Lung (tissue), 12 donors: Measurements from ENCODE around the gene SEMA3C. TPM values are rescaled to one million over a fixed set of nuclear protein-coding genes. Genes with fewer than 3 reads are reported as not detected.
A peak's percentile ranks its signal among the peaks of the same experiment; 100 is the strongest.

ENCODE experiments used
- ATAC-seq: fragments of 200-7000 bp; cut with Tn5 transposase; one replicate; pipeline ENCODE4 v1.9.1; 2020; ENCODE audit warnings: moderate number of reproducible peaks; ENCODE audit not compliant: insufficient read depth, low FRiP score
- DNase-seq, 3 donors: peaks; one replicate each; pipeline ENCODE4 v3.0.0-alpha.2; 2013 to 2017
- H3K27ac ChIP-seq, 2 donors: one replicate each; pipeline ENCODE4 v1.5.1; 2013; ENCODE audit warnings: mild to moderate bottlenecking in 2 of 2, moderate library complexity in 2 of 2, control low read depth in 1 of 2, inconsistent platforms in 1 of 2, low read depth in 1 of 2, low read length in 1 of 2
- H3K27me3 ChIP-seq, 3 donors: one replicate each; pipeline ENCODE4 v1.5.1; 2013; ENCODE audit warnings: low read length in 2 of 3; ENCODE audit not compliant: control insufficient read depth in 3 of 3, insufficient read depth in 3 of 3
- H3K36me3 ChIP-seq, 4 donors: one replicate each; pipeline ENCODE4 v1.5.1; 2013; ENCODE audit warnings: low read length in 4 of 4, mild to moderate bottlenecking in 1 of 4, moderate library complexity in 1 of 4; ENCODE audit not compliant: control insufficient read depth in 4 of 4, insufficient read depth in 4 of 4
- H3K4me1 ChIP-seq, 5 donors: one replicate each; pipeline ENCODE4 v1.5.1; 2013; ENCODE audit warnings: low read length in 5 of 5, mild to moderate bottlenecking in 2 of 5, moderate library complexity in 1 of 5; ENCODE audit not compliant: control insufficient read depth in 5 of 5, insufficient read depth in 5 of 5
- H3K4me3 ChIP-seq: one replicate; pipeline ENCODE4 v1.5.1; 2013; ENCODE audit warnings: mild to moderate bottlenecking, control low read depth, moderate library complexity
- H3K9ac ChIP-seq, 2 donors: one replicate each; pipeline ENCODE4 v1.5.1; 2013; ENCODE audit warnings: low read length in 2 of 2, control low read depth in 1 of 2; ENCODE audit not compliant: insufficient read depth in 1 of 2
- H3K9me3 ChIP-seq, 4 donors: one replicate each; pipeline ENCODE4 v1.5.1; 2013; ENCODE audit warnings: low read length in 3 of 4, mild to moderate bottlenecking in 1 of 4, moderate library complexity in 1 of 4; ENCODE audit not compliant: control insufficient read depth in 4 of 4, insufficient read depth in 3 of 4
- WGBS, 2 donors: extraction: QIAGEN DNeasy Blood & Tissue Kit; methylation state at CpG; one replicate each; pipeline ENCODE4 v1.1.7; 2013; 5-methylcytosine and 5-hydroxymethylcytosine counted together
- polyA plus RNA-seq, 2 donors: library from polyadenylated mRNA; stranded (reverse); fragments of 200-250 nt; gene quantifications; one replicate each; pipeline ENCODE4 v1.2.1, GENCODE V29; 2013
- total RNA-seq, 2 donors: library from RNA; depleted of rRNA in 1 of 2; stranded (reverse); fragments of >200 nt in 1 of 2; gene quantifications; one replicate each; pipeline ENCODE4 v1.2.1, GENCODE V29; 2014 to 2021
- TF ChIP-seq, protein P1 (sequence below): IDR thresholded peaks from 2 replicates; pipeline ENCODE4 v1.5.1; 2012; ENCODE audit warnings: mild to moderate bottlenecking; ENCODE audit errors: control extremely low read depth, extremely low read depth
- donor health status: control.
- donor health status: control.
- donor health status: Bipolar disorder and iron deficiency.
- donor health status: healthy.
- donor health status: DM: yes; HTN: yes; CAD: no.

SEMA3C gene
- total and polyA plus RNA-seq, 4 donors: 6.9 to 87.2 (median 33.7) TPM

GRCh38 chr7:80830010-80830409, 88.8 kb downstream of the SEMA3C start:
- Histone ChIP-seq H3K36me3 (no peaks in the 10 kb centered on the region), H3K27ac (peak overlapping the region in 1 of 2 donors; percentile 33), H3K4me3 (no peak overlapping the region), H3K27me3 (no peaks in the 10 kb centered on the region), H3K9me3 (no peaks in the 10 kb centered on the region), H3K4me1 (peaks cover 0 to 18% (median 0%) of the 10 kb centered on the region in 5 donors), H3K9ac (no peak overlapping the region)
- DNase-seq (no peak), ATAC-seq (no peak)
- WGBS, 2 donors: 33 to 53% methylated on average over 1 of the region's 1 CpG
- TF ChIP-seq, protein P1, sequence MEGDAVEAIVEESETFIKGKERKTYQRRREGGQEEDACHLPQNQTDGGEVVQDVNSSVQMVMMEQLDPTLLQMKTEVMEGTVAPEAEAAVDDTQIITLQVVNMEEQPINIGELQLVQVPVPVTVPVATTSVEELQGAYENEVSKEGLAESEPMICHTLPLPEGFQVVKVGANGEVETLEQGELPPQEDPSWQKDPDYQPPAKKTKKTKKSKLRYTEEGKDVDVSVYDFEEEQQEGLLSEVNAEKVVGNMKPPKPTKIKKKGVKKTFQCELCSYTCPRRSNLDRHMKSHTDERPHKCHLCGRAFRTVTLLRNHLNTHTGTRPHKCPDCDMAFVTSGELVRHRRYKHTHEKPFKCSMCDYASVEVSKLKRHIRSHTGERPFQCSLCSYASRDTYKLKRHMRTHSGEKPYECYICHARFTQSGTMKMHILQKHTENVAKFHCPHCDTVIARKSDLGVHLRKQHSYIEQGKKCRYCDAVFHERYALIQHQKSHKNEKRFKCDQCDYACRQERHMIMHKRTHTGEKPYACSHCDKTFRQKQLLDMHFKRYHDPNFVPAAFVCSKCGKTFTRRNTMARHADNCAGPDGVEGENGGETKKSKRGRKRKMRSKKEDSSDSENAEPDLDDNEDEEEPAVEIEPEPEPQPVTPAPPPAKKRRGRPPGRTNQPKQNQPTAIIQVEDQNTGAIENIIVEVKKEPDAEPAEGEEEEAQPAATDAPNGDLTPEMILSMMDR: no peak

- ATAC-seq (no peak), DNase-seq (no peak)
- no peaks in the 10 kb centered on the region for H3K27me3 ChIP-seq
- no peak overlapping the region for H3K27ac ChIP-seq
- no peak overlapping the region for H3K4me3 ChIP-seq
- TF ChIP-seq, protein P1: no peak
- 75 to 76% methylated on average over 3 of the region's 3 CpGs for WGBS, 2 donors
- H3K9me3 ChIP-seq: no peaks in the 10 kb centered on the region
- H3K36me3 ChIP-seq: no peaks in the 10 kb centered on the region
- H3K4me1 ChIP-seq: peaks cover 0 to 18% (median 0%) of the 10 kb centered on the region in 5 donors
- H3K9ac ChIP-seq: no peak overlapping the region
Observed at GRCh38 chr7:80829527-80829926, 89.3 kb downstream of the SEMA3C start.

DNA sequence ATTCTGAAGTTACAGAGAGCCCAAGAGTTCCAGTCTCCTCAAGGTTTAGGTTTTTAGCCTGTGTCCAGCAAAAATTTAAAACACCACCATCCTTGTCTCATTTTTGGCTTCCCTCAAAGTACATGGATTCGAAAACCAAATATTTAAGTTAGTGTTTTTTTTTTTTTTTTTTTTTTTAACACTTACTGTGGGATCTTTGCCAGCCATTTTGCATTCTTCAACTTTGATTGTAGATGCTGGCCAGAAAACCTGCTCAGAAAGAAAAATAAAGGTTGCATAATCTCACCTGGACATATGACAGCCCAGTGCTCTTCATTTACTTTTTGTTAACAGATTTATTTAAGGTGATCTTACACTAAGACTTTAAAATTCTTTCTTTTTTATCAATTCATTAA, 91.6 kb downstream of the SEMA3C start:
- Histone ChIP-seq H3K27me3 (no peaks in the 10 kb centered on the region), H3K9me3 (no peaks in the 10 kb centered on the region), H3K4me3 (no peak overlapping the region), H3K9ac (no peak overlapping the region), H3K36me3 (no peaks in the 10 kb centered on the region), H3K4me1 (peaks cover 0 to 22% (median 0%) of the 10 kb centered on the region in 5 donors), H3K27ac (no peak overlapping the region)
- 37 to 67% methylated on average over 1 of the region's 1 CpG for WGBS, 2 donors
- peak in 2 of 3 donors; percentile 44 to 51 for DNase-seq
- ATAC-seq: no peak
- TF ChIP-seq, protein P1: no peak
